ENCODE results near the gene RPRD1A. TPM values are rescaled to one million over a fixed set of nuclear protein-coding genes. Genes with fewer than 3 reads are reported as not detected.

The RPRD1A gene
- total and polyA plus RNA-seq, 2 of the 4 experiments (the other 2 are of a cell fraction), result 23.3 to 27.2 TPM

DNA sequence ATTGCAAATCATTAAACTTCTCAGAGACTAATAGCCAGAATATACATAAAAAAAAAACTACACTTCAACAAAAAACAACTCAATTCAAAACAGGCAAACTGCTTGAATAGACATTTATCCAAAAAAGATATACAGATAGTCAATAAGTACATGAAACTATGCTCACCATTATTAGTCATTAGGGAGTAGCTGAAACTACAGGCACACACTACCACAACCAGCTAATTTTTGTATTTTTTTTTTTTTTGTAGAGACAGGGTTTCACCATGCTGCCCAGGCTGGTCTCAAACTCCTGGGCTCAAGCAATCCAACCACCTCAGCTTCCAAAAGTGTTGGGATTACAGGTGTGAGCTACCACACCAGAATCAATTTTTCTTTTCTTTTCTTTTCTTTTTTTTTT, 16.9 kb downstream of the RPRD1A start:
- H2AFZ ChIP-seq (replicated peaks; ENCODE audit: low read length, poor library complexity), result no peak overlapping the region
- no peaks in the 10 kb centered on the region for H3K27me3 ChIP-seq (ENCODE audit: control insufficient read depth, insufficient read depth, low read length)
- no peak overlapping the region for H2BK15ac ChIP-seq (ENCODE audit: low read depth, low read length)
- no TSS peak for BruUV-seq (replicated peaks)
- no peak overlapping the region for H2BK5ac ChIP-seq (ENCODE audit: low read depth, low read length, poor library complexity, severe bottlenecking)
- no peak overlapping the region for H4K5ac ChIP-seq (ENCODE audit: low read depth, low read length)
- H2BK120ac ChIP-seq (ENCODE audit: low read depth, low read length), result no peak overlapping the region
- no peaks in the 10 kb centered on the region; the same call in 1 of the 2 replicates for H3K9me3 ChIP-seq (ENCODE audit: control insufficient read depth, insufficient read depth, low read length)
- H3K36me3 ChIP-seq (ENCODE audit: control insufficient read depth, insufficient read depth, low read length), result no peaks in the 10 kb centered on the region
- no peak overlapping the region for H3K18ac ChIP-seq (ENCODE audit: low read depth, low read length)
- no peak for DNase-seq
- H3K27ac ChIP-seq (ENCODE audit: insufficient read depth, low read length), result no peak overlapping the region
- no peak overlapping the region for H2AK5ac ChIP-seq (ENCODE audit: low read depth, low read length)
- no peak overlapping the region for H4K8ac ChIP-seq (ENCODE audit: low read depth in 2 of 2, low read length in 2 of 2)
- no peak overlapping the region for H3K9ac ChIP-seq (ENCODE audit: low read depth, low read length)
- no peak overlapping the region for H4K91ac ChIP-seq (ENCODE audit: insufficient read depth, low read depth, low read length)
- H3K4me3 ChIP-seq (ENCODE audit: insufficient read depth, low read depth, low read length), result no peak overlapping the region
- peaks cover 6% of the 10 kb centered on the region; the same call in 1 of the 2 replicates for H3K9me1 ChIP-seq (ENCODE audit: insufficient read depth, low read length)
- ChIA-PET POLR2A (ENCODE audit: unreplicated experiment) (no interaction called here), CTCF (interaction anchor here (0.6 kb wide), 1 partner anchor 30 kb away, joined by 3 read pairs; no protein-coding TSS in a partner anchor)
- H3K14ac ChIP-seq (replicated peaks; ENCODE audit: low read depth, low read length), result no peak overlapping the region
- in situ Hi-C loops (cut with MboI; ENCODE audit: low sequenced_read_pairs) (no loop called here), intact Hi-C loops (cut with micrococcal nuclease) (no loop called here), dilution Hi-C loops (cut with HindIII; ENCODE audit: low sequenced_read_pairs, unreplicated experiment) (no loop called here)
- no peak for TF ChIP-seq MAFK (IDR thresholded peaks at IDR 0.05; ENCODE audit: low read depth, low read length)
- TF ChIP-seq, protein P1, sequence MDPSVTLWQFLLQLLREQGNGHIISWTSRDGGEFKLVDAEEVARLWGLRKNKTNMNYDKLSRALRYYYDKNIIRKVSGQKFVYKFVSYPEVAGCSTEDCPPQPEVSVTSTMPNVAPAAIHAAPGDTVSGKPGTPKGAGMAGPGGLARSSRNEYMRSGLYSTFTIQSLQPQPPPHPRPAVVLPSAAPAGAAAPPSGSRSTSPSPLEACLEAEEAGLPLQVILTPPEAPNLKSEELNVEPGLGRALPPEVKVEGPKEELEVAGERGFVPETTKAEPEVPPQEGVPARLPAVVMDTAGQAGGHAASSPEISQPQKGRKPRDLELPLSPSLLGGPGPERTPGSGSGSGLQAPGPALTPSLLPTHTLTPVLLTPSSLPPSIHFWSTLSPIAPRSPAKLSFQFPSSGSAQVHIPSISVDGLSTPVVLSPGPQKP (IDR thresholded peaks at IDR 0.05; ENCODE audit: borderline replicate concordance, low read depth, low read length), result no peak
- no peak for TF ChIP-seq MXI1 (IDR thresholded peaks at IDR 0.05; ENCODE audit: borderline replicate concordance, low read depth, low read length)
- no peaks in the 10 kb centered on the region for H3K4me1 ChIP-seq (ENCODE audit: control insufficient read depth, insufficient read depth, low read length)
- H2AK9ac ChIP-seq (replicated peaks; ENCODE audit: low read depth, low read length, poor library complexity), result no peak overlapping the region
- H3K79me1 ChIP-seq (ENCODE audit: low read depth in 1 of 2, low read length in 2 of 2), result peaks cover 36 to 51% of the 10 kb centered on the region in 2 experiments
- ATAC-seq (ENCODE audit: low read depth), result no peak
- no peak overlapping the region for H3K56ac ChIP-seq (ENCODE audit: extremely low read depth, insufficient read depth, low read length)
- no peak overlapping the region for H2BK20ac ChIP-seq (ENCODE audit: low read depth, low read length)
- no peak overlapping the region for H3K4me2 ChIP-seq (ENCODE audit: low read depth, low read length)
- H3K4ac ChIP-seq (ENCODE audit: low read depth, low read length), result no peak overlapping the region
- H4K20me1 ChIP-seq (ENCODE audit: insufficient read depth, low read length), result peaks cover 20% of the 10 kb centered on the region
- H3K23ac ChIP-seq (ENCODE audit: low read depth, low read length), result no peak overlapping the region

Data from IMR-90 (cell line).